ENCODE results near the gene E2F2. TPM values are rescaled to one million over a fixed set of nuclear protein-coding genes. Genes with fewer than 3 reads are reported as not detected.
A peak's percentile ranks its signal among the peaks of the same experiment; 100 is the strongest.

Gene E2F2, protein sequence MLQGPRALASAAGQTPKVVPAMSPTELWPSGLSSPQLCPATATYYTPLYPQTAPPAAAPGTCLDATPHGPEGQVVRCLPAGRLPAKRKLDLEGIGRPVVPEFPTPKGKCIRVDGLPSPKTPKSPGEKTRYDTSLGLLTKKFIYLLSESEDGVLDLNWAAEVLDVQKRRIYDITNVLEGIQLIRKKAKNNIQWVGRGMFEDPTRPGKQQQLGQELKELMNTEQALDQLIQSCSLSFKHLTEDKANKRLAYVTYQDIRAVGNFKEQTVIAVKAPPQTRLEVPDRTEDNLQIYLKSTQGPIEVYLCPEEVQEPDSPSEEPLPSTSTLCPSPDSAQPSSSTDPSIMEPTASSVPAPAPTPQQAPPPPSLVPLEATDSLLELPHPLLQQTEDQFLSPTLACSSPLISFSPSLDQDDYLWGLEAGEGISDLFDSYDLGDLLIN
- total RNA-seq: 0.16 TPM
- long read RNA-seq: 0 reads

DNA sequence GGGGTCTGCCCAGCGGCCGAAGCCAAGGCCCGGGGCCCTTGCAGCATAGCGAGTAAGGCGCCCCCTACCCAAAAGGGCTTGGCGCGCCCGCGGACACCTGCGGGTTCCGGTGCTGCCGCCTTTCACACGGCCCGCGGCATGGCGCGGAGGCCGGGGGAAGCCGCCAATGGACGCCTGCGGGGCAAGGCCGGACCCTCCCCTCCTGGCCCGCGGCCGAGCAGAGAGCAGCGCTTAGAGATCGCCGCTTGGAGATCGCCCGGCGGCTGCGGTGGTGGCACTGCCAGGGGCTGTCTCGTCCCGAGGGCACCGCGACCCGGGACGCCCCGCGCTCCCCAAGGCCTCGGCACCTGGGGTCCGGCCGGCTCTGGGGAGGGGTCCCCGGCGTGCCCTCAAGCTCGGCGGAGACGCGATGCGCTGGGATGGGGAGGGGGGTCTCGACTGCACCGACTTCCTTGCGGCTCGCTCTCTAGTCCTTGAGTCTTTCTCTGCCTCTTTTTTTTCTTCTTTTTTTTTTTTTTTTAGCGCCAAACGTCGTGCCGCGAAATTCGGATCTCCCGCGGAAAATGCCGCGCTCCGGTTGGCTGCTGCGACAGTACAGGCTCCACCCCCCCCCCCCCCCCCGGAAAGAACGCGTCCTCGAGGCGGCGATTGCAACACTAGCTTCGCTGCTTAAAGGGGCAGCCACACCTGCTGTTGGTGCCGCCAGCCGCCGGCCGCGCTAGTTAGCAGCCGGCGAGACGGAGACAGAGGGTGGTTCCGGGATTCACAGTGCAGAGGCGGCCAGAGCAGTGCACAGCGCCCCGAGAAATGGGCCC lies at the start of gene E2F2:
Gene E2F2 (minus strand): TSS at position 487 of the 815 bp plus-strand sequence. CDS start 440 bp downstream, at position 47.
- Histone ChIP-seq H3K4me1 (peaks cover 35% of the 10 kb centered on the region), H3K9me3 (replicated peaks) (no peaks in the 10 kb centered on the region), H3K4me3 (peak within 1 kb of the TSS; percentile 73), H3K27me3 (ENCODE audit: low read depth) (peaks cover 22% of the 10 kb centered on the region), H3K36me3 (no peaks in the 10 kb centered on the region), H3K27ac (replicated peaks) (peak within 1 kb of the TSS; percentile 33)
- TF ChIP-seq, protein P1, sequence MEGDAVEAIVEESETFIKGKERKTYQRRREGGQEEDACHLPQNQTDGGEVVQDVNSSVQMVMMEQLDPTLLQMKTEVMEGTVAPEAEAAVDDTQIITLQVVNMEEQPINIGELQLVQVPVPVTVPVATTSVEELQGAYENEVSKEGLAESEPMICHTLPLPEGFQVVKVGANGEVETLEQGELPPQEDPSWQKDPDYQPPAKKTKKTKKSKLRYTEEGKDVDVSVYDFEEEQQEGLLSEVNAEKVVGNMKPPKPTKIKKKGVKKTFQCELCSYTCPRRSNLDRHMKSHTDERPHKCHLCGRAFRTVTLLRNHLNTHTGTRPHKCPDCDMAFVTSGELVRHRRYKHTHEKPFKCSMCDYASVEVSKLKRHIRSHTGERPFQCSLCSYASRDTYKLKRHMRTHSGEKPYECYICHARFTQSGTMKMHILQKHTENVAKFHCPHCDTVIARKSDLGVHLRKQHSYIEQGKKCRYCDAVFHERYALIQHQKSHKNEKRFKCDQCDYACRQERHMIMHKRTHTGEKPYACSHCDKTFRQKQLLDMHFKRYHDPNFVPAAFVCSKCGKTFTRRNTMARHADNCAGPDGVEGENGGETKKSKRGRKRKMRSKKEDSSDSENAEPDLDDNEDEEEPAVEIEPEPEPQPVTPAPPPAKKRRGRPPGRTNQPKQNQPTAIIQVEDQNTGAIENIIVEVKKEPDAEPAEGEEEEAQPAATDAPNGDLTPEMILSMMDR (IDR thresholded peaks at IDR 0.05; ENCODE audit: borderline replicate concordance): no peak
- peak; percentile 85 for DNase-seq
- intact Hi-C loops (cut with micrococcal nuclease): no loop called here

DNA sequence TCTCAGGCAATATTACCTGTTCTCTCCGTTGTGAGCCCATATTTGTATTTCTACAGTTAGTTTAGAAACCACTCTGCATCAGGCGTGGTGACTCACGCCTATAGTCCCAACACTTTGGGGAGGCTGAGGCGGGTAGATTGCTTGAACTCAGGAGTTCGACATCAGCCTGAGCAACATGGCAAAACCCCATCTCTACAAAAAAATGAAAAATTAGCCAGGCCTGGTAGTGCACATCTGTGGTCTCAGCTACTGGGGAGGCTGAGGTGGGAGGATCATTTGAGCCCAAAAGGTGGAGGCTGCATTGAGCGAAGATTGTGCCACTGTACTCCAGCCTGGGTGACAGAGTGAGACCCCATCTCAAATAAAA lies 47.9 kb upstream of the E2F2 start:
- intact Hi-C loops (cut with micrococcal nuclease): no loop called here
- H3K27ac ChIP-seq (replicated peaks): peak overlapping the region; percentile 85
- TF ChIP-seq, protein P1 (IDR thresholded peaks at IDR 0.05; ENCODE audit: borderline replicate concordance): no peak
- no peak overlapping the region for H3K4me3 ChIP-seq
- DNase-seq: no peak
- H3K36me3 ChIP-seq: no peaks in the 10 kb centered on the region
- H3K4me1 ChIP-seq: peaks cover 49% of the 10 kb centered on the region
- no peaks in the 10 kb centered on the region for H3K9me3 ChIP-seq (replicated peaks)
- H3K27me3 ChIP-seq (ENCODE audit: low read depth): no peaks in the 10 kb centered on the region

DNA sequence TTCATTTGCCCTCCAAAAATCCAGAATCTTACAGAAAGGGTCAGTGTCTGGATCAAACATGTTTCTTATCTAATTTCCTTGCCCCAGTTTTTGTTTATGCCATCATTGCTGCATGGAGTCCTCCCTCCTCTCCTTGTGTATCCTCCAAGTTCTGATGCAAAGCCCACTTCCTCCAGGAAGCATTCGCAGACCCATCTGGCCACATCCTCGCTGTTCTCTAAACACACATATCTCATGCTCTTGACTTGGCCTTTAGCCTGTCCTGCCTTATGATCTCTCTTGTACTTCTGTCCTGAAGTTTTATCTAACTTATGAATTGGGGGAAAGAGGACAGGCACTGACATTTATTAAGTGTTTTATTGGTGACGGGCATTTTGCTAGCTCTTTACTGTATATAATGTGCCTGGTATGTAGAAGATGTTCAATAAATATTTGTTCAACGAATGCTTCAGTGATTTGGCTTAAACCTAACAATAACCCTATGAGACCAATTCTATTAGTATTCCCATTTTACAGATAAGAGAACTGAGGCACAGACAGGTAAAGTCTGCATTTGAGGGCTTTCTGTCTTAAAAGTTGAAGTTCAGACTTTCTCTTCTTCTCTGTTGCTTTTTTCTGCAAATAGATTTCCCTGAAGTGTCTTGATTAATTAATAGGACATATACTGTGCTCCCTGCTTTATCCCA lies 47.4 kb upstream of the E2F2 start:
- peak overlapping the region; percentile 85 for H3K27ac ChIP-seq (replicated peaks)
- H3K9me3 ChIP-seq (replicated peaks): no peaks in the 10 kb centered on the region
- intact Hi-C loops (cut with micrococcal nuclease): no loop called here
- no peak overlapping the region for H3K4me3 ChIP-seq
- H3K36me3 ChIP-seq: no peaks in the 10 kb centered on the region
- DNase-seq: no peak
- TF ChIP-seq, protein P1 (IDR thresholded peaks at IDR 0.05; ENCODE audit: borderline replicate concordance): no peak
- no peaks in the 10 kb centered on the region for H3K27me3 ChIP-seq (ENCODE audit: low read depth)
- peaks cover 49% of the 10 kb centered on the region for H3K4me1 ChIP-seq

DNA sequence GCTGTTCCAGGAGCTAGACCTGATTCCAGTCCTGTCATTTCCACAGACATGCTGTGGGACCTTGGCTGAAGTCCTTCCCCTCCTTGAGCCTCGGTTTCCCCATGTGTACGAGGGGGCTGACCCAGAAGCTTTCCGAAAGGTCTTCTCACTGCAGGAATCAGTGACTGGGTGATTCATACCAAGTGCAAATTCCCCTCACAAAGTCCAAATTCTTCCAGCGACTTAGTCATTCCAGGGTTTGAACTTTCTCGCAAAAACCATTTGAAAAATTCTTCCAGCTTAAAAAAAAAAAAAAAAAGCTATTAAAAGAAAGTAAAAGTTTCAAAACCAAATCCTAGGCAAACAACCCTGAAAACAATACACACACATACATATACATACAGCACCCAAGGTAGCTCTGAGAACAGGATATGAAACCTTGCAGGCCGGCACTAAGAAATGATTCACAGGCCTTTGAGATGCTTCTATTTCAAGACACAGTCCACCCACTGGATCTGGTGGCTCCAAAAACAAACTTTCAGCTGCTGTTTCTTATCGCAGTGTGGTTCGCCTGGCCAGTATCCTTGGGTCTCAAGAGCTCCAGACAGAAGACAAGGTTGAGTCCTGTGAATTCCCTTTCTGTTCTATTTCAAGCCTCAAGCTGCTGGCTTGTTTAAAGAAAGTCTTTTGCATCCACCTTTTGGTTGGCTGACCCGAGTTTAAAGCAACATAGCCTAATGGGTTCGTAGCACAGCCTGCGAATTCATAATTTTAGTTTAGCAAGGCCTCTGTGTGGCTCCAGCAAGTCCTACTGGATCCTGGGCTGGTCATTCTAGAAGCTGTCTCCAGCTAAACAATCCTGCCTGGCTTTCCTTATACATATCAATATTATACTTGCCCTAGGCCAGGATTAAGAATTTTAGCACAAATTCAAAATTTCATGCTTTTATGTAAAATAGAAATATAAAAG lies 46.3 kb upstream of the E2F2 start:
- no peaks in the 10 kb centered on the region for H3K36me3 ChIP-seq
- TF ChIP-seq, protein P1 (IDR thresholded peaks at IDR 0.05; ENCODE audit: borderline replicate concordance): no peak
- H3K4me3 ChIP-seq: peak overlapping the region; percentile 41
- no peaks in the 10 kb centered on the region for H3K27me3 ChIP-seq (ENCODE audit: low read depth)
- intact Hi-C loops (cut with micrococcal nuclease): no loop called here
- H3K27ac ChIP-seq (replicated peaks): peak overlapping the region; percentile 85
- peaks cover 49% of the 10 kb centered on the region for H3K4me1 ChIP-seq
- DNase-seq: no peak
- no peaks in the 10 kb centered on the region for H3K9me3 ChIP-seq (replicated peaks)

Measured in left ventricle myocardium inferior (tissue), 1 donor.